ENCODE measurements around the gene CMTR1.
A peak's percentile ranks its signal among the peaks of the same experiment; 100 is the strongest.

Gene CMTR1

DNA sequence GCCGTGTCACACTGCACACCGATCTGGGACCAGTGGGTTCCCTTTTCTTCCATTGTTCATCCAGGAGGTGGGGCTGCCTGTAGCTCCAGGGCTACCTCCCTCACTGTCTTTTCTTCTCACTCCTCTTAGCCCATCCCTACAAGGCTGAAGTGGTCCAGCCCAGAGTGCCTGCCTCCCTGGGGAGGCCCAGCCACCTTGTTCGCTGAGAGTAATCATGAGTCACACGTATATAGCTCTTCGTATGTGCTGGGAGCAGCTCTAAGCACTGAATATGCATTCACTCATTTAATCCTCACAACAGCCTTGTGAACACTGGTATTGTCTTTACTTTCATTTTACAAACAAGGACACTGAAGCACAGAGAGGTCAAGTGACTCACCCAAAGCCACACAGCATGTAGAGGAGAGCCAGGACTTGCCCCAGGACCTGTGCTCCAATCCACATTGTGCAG, 81.3 kb downstream of the CMTR1 start:
- DNase-seq: peak; percentile 64

DNA sequence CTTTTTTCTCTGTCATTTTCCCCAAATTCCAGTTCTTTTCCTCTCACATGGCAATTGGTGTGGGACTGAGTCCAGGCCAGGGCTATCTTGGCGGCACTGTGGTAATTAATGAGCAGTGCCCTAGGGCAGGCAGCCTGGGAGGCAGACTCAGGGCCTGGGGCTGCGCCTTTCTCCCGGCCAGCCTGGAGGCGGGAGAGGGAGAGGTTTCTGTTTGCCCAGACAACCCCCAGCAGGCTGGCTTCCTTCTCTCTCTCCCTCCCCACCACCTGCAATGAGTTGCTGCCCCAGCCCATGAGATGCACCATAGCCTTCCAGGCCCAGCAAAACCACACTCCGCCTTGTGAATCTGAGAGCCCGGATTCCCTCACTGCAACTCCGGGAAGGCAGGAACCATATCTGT, 81.8 kb downstream of the CMTR1 start:
- no peak for DNase-seq

GRCh38 chr6:37515712-37516075, 82.7 kb downstream of the CMTR1 start:
- no peak for DNase-seq

DNA sequence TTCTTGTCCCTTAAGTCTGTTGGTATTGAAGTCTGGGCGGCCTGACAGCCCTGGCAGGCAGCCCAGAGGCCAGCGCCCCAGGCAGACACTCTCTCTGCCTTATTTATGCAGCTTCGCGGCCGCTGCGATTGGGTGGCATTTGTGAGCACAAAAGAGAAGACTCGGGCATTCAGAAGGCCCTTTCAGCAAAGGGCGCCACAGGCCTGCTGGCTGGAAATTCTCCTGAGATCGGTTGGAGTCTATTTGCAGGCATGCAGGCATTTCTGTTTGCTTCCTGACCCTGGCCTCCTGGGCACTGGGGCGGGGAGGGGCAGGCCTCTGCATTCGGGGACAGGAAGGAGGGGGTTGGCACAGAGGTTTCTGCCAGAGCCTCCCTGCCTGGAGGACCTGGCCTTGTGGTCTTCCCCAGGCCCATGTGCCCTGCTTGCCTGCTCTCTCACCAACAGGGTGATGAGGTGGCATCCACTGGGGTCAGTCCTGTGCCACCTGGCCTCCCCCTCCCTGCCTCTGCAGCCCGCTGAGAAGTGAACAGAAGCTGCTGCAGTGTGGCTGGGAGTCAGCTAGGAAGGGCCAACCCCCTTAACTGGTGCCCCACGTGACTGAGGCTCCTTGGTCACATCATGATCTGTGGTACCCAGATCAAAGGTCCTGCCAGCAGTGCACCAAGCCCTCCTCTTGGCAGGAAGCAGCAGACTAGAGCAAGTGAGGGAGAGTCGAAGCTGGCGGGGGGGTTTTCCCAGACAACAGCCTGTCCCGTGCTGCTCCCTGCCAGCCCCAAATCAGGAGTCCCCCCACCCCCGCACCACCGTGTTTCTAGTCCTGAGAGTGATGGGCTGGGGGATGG, 83.3 kb downstream of the CMTR1 start:
- no peak for DNase-seq

DNA sequence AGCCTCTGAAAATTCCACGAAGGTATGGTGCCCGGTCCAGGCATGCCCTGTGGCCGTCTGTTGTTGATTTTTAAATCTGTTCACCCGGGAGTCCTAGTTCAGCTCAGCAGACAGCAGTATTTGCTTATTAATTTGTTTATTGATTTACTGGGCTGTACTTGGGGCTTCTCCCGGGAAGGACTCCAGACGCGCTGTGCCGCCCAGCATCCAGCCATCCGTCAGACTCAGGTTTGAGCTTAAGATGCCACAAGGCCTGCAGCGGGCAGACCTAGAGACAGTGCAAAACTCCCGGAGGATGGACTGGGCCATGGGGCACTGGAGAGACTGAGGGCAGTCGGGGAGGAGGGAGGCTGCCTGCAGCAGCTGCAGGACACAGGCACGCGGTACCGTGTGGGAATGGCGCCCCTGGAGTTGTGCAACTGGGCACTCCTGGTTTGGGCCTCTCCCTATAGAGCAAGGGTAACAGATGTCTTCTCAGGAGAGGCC, 83.9 kb downstream of the CMTR1 start:
- DNase-seq: no peak

DNA sequence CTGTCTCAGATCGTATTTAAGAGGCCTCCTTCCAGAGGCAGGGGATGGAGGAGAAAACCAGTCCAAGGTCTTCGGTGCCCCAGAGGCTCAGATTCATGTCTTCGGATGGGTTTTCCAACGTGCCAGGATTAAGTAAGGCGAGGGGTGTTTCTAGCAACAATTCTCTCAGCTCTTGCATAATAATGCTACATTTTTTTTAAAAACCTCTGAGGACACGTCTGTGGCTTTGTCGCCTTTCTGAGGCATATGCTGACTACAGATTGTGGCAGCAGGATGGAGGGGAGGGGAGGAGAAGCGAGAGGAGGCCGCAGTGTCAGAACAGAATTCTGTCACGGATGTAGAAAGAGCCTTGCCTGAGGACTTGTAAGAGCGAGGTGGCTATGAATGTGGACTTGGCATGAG, 84.4 kb downstream of the CMTR1 start:
- no peak for DNase-seq

DNA sequence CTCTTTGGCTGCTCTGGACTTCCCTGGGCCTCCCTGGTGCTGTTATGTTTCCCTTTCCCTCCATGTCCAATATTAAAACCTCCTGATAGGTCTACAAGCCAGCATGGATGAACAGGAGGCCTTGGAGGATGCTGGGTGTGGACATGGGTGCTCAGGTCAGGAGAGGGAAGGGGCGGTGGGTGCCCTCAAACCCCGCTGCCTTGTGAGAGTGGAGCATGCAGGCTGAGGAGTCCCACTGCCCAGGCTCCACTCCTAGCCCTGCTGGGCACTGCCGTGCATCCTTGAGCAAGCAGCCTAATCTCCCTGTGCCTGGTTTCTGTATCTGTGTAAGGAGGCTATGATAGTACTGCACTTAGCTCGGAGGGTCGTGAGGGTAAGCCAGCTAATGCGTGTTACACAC, 85.1 kb downstream of the CMTR1 start:
- DNase-seq: no peak

DNA sequence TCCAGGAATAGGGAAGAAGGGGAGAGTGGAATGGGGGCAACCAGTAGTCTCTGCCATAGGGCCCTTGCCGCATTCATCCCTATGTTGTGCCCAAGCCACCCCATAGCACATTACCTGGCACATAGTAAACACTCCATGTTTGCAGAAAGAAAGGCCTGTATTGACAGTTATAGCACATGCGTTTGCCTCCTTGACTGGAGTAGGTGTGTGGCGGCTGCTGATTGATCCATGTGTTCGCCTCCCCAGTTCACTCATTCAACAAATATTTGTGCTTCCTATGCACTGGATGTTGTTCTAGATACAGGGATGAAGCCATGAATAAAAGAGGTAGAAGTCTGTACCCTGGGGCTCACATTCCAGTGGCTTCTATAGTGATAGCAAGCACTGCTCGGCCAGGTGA, 86.4 kb downstream of the CMTR1 start:
- DNase-seq: no peak

- DNase-seq: no peak
Measured at GRCh38 chr6:37520926-37521325, 87.9 kb downstream of the CMTR1 start.

DNA sequence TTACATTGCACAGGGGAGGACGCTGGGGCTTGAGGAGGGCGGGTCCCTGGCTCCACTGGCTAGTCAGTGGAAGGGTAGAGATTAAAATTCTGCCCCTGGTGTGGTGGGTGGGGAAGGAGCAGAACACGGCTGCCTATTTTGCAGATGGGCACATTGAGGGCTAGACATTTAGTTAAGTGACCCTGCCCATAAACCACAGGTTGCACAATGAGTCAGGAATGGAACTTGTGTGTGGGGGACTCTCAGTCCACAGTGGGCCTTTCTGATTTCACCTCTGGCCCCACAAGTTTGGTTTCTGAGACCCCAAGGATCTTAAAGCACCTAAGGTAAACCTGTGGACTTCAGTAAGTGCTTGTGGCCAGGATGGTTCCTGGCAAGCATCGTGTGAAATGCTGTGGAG, 88.7 kb downstream of the CMTR1 start:
- DNase-seq: no peak

DNA sequence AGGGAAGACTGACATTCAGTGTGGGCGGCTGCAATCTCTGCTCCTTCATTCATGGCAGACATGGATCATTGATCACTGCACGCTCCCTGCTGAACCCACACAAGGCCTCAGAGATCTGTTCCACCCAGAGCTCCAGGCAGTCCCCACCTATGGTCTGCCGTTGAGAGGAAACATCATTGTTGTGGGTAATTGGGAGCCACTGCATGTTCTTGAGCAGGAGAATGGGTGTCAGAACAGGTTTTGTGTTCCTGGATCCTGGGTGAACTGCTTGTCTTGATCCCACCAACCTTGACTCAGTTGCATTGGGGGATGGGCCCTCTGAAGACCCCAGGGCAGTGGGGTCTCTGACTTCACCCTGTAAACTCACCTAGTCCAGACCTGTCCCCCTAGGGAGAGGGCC, 89.8 kb downstream of the CMTR1 start:
- DNase-seq: no peak

DNA sequence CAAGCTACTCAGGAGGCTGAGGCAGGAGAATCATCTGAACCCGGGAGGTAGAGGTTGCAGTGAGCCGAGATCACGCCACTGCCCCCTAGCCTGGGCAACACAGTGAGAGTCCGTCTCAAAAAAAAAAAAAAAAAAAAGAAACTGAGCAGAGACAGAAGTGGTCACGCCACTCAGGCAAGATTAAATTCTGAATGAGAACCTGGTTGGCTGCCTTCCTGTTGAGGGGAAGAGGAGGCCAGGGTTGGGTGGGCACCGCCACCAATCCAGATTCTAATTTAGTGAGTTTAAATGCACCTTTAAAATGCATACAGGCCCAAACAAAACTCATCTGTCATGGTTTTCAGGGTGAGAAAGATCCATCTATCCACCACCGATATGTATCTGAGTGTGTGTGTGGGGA, 90.4 kb downstream of the CMTR1 start:
- DNase-seq: no peak

GRCh38 chr6:37524025-37524969, 91.3 kb downstream of the CMTR1 start:
- DNase-seq: peak; percentile 79

DNA sequence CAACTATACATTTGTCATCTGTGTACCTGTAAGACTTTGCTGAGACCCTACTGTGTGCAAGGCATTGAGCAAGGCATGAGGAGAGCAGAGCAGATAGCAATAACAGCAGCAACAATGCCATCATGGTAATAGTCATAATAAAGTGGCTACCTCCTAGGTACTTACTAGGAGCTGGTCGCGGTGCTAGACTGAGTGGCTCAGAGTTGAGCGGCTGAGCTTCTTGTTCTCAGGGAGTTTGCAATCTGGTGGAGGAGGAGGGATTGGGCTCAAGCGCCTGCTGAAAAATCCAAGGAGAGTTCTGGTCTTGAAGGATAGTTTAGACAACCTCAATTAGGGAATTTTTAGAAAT, 91.9 kb downstream of the CMTR1 start:
- no peak for DNase-seq

- DNase-seq: peak; percentile 30
Measured at GRCh38 chr6:37525460-37526357, 92.7 kb downstream of the CMTR1 start.

DNA sequence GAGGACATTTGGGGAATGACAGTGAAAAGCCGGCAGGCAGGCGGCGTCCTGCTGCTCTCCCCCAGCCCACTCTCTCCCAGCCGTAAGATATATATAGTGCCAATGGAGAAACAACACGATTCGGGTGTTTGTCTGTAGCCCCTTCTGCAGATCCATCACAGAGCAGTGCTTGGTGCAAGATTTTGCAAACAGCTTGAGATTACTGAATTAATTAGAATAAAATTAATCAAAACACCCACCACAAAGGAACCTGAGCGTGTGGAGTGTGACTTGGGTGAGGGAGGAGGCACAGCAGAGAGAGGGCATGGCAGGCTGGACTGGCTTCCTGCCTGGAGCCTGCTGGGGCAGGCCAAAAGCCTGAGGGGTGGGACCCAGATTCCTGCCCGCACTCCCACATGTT, 95.5 kb downstream of the CMTR1 start:
- no peak for DNase-seq

DNA sequence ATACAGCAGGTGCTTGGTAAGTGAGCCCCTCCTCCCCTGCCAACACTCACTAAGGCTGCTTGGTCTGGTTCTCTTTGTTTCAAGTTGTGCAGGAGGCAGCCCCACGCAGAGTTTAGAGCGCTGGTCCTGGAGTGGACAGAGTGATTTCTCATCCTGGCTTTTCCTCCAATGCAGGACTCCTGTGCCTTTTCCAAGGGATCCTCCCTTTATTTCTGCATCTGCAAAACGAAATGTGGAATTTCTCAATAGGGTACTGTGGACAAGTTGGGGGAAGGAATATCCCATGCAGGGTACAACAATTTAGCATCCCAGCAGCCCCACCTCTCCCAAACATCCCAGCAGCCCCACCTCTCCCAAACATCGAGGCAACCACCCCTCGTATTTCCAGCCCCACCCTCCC, 97.3 kb downstream of the CMTR1 start:
- DNase-seq: no peak

DNA sequence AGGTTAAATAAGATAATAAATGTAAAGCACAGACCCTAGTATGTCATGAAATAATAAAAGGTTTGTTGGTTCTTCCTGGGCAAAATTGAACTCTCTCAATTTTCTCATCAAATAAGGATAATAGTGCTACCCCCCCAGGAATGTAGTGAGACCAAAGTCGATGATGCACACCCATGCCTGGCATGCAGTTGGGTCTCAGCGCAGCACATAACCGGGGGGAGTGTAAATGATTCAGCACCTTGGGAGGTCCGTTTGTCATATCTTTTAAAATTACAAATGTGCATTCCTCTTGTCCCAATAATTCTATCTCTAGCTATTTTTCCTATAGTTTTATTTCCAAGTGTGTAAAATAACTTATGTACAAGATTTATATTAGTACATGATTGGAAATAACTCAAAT, 98.0 kb downstream of the CMTR1 start:
- DNase-seq: peak; percentile 61
